SU-DHL-6 (cell line): ENCODE data around the gene CPA4.

Source experiments
- EZH2phosphoT487 ChIP-seq: fragments of 200-600 bp; sonication (generic), shearing (Covaris generic); conservative IDR thresholded peaks from 2 replicates; pipeline ENCODE4 v1.6.1; 2018; ENCODE audit warnings: mild to moderate bottlenecking, antibody characterized with exemption, low read length, moderate library complexity, mixed read lengths
- TF ChIP-seq, protein P1 (sequence below): fragments of 200-600 bp; sonication (generic); IDR thresholded peaks from one replicate; pipeline ENCODE4 v1.5.1; 2017; ENCODE audit warnings: antibody characterized with exemption, mild to moderate bottlenecking, low read length, moderate library complexity; ENCODE audit not compliant: insufficient read depth, poor library complexity, severe bottlenecking

DNA sequence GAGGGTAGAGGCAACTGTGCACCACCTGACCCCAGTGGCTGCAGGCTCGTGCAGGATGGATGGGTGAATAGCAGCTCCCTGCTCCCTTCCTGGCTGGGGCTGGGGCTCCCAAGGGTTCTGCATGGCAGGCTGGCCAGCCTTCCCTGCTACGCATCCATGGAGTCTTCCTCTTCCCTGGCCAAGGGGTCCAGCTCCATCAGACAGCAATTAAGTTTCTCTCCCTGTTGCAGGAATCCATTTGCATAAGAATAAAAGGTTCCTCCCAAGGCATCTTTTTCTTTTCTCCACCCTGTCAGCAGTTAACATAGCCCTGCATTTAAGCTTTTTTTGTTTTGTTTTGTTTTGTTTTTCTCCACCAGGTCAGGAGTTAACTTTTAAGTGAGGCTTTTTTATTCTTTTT, 36.3 kb upstream of the CPA4 start:
- TF ChIP-seq, protein P1, sequence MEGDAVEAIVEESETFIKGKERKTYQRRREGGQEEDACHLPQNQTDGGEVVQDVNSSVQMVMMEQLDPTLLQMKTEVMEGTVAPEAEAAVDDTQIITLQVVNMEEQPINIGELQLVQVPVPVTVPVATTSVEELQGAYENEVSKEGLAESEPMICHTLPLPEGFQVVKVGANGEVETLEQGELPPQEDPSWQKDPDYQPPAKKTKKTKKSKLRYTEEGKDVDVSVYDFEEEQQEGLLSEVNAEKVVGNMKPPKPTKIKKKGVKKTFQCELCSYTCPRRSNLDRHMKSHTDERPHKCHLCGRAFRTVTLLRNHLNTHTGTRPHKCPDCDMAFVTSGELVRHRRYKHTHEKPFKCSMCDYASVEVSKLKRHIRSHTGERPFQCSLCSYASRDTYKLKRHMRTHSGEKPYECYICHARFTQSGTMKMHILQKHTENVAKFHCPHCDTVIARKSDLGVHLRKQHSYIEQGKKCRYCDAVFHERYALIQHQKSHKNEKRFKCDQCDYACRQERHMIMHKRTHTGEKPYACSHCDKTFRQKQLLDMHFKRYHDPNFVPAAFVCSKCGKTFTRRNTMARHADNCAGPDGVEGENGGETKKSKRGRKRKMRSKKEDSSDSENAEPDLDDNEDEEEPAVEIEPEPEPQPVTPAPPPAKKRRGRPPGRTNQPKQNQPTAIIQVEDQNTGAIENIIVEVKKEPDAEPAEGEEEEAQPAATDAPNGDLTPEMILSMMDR: no peak
- TF ChIP-seq EZH2phosphoT487: no peak
